GM18907 (cell line): Measurements from ENCODE around the gene GPATCH4.
"Not testable (repeated sequence)": the region's sequence is repeated elsewhere in the genome, so short reads cannot be mapped to it uniquely, and the experiment has no call there.

ENCODE experiments used
- ATAC-seq: cut with Tn5 transposase; IDR thresholded peaks from one replicate; pipeline ENCODE4 v1.9.1; 2021; ENCODE audit warnings: mild to moderate bottlenecking, moderate library complexity; ENCODE audit not compliant: unreplicated experiment

The GPATCH4 gene

GRCh38 chr1:156581661-156582387, 19.5 kb downstream of the GPATCH4 start:
- ATAC-seq = no peak

DNA sequence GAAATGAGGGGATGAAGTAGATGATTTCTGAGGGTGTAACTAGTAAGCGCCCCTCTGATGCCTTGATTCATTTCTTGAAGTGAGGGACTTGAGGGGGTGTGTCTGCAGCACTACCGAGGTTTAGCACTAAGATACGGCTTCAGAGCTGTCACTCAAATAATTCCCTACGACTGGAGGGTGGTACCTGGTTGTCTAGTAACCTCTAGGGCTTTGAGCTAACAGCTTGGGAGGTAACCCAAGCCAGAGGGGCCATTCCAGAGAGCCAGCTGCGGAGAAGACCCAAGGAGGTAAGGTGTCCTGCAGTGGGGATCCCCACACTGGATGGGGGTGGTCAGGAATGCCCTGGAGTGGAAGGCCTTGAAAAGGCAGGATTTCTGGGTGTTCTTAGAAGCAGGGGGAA, 21.8 kb downstream of the GPATCH4 start, which contains the start of gene TTC24:
Gene TTC24 (plus strand): TSS at position 252 of the 400 bp plus-strand sequence. CDS start 1,642 bp downstream, outside the sequence.
- no peak for ATAC-seq

- no peak for ATAC-seq
Measured at GRCh38 chr1:156578055-156578454, 23.2 kb downstream of the GPATCH4 start.

- ATAC-seq = no peak
Measured at GRCh38 chr1:156577550-156577949, 23.7 kb downstream of the GPATCH4 start.

- ATAC-seq = no peak
Measured at GRCh38 chr1:156574039-156574633, 27.1 kb downstream of the GPATCH4 start.

GRCh38 chr1:156572663-156573018, 28.6 kb downstream of the GPATCH4 start:
- ATAC-seq = no peak

GRCh38 chr1:156571919-156572662, 29.2 kb downstream of the GPATCH4 start, which contains the start of gene IQGAP3:
IQGAP3 (minus strand) TSS chr1:156572565; CDS start chr1:156572529, 36 bp downstream.
- peak; percentile 72 for ATAC-seq

- ATAC-seq = no peak
Measured at GRCh38 chr1:156571261-156571852, 29.9 kb downstream of the GPATCH4 start.

- no peak for ATAC-seq
Measured at GRCh38 chr1:156566436-156566835, 34.8 kb downstream of the GPATCH4 start.

DNA sequence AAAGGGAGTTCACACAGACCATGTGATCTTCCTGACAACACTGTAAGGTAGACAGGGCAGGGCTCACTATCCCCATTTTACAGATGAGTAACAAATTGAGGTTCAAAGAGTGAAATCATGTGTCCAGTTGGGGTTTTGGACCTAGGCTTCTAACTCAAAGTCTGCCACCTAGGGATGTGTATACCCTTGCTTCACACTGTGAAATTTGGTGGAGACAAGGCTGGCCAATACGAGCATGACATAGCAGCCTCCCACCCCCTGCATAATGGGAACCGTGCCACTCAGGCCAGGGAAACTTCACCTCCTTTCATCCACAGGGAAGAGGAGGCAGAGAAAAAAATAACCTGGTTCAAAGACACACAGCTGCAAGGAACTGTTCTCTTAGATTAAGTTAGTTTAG, 35.8 kb downstream of the GPATCH4 start:
- ATAC-seq = no peak

GRCh38 chr1:156560585-156561163, 40.6 kb downstream of the GPATCH4 start:
- no peak for ATAC-seq

GRCh38 chr1:156559797-156560385, 41.4 kb downstream of the GPATCH4 start:
- ATAC-seq = no peak

DNA sequence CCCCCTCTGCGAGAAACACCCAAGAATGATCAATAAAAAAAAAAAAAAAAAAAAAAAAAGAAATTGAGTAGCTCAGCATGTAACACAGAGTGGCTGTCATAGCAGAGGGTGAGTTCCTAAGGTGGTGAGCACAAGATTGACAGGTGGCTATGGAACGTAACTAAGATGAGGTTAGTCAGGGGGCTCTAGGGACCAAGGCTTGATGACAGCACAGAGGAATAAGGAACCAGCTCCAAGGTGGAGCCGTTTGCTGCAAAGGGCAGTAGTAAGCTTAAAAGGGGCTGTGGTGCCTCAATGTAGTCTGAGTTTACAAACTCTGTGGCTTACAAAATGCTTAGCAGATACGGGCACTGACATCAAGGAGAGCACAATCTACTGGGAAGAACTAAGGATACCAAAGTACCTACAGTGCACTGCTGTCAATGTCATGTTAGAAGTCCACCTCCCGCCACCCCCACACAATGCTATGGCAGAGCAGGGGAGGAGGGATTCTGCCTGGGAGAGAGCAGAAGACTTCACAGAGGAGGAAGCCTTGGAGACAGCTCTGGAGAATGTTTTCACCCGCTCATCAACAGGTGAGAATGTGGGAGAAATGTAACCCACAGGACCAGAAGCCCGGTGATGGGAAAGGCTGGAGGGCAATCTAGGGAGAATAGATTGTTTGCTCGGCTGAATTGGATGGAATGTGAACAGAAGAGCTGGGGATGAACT, 42.0 kb downstream of the GPATCH4 start:
- ATAC-seq = no peak

DNA sequence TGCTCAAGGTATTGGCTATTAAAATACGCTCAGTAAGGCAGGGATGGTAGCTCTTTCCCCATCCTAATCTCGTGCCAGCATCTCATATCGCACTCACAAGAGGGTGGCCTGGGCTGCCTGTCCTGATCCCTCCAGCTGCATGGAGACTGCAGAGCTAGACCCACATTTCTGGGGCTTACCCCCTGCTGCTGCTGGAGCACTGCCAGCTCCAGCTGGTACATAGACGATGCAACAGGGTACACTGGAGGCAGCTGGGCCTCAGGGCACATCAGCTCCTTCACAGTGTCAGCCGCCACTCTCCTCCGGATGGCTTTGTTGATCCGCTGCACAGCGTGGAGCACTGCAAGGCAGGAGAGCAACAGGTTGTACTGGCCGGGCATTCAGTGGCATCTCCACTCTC, 44.9 kb downstream of the GPATCH4 start:
- ATAC-seq = no peak

GRCh38 chr1:156555715-156556114, 45.6 kb downstream of the GPATCH4 start:
- no peak for ATAC-seq

- ATAC-seq = no peak
Measured at GRCh38 chr1:156554971-156555370, 46.3 kb downstream of the GPATCH4 start.

GRCh38 chr1:156553860-156554485, 47.3 kb downstream of the GPATCH4 start:
- ATAC-seq = no peak

- ATAC-seq = not testable (repeated sequence)
Measured at GRCh38 chr1:156552937-156553336, 48.3 kb downstream of the GPATCH4 start.

DNA sequence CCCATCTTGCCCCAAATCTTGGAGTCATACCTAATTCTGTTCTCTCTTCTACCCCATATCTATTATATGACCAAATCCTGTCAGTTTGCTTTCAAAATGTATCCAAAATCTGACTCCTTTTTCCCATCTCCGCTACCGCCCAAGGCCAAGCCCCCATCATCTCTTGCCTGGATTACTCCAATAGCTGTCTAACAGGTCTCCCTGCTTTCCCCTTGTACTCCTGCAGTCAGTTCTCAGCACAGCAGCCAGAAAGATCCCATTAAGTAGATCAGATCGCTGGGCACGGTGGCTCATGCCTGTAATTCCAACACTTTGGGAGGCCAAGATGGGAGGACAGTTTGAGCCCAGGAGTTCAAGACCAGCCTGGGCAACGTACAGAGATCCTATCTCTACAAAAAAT, 48.8 kb downstream of the GPATCH4 start:
- ATAC-seq = no peak

DNA sequence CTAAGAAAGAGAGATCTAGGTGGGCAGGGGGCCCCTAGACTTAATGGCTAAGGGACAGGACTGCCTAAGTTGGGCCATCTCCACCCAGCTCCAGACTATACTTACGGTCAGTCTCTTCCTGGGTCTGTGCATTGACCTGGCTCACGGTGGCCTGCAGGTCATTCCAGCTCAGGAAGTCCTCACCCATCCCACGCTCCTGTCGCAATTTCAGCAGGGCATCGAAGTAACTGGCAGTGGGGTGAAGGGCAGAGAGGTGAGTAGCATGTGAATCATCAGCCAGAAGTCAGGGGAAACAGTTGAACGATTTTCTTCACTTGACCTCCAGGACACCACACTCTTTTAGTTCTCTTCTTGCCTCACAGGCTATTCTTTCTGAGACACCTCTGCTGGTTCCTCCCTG, 49.4 kb downstream of the GPATCH4 start:
- ATAC-seq = no peak
